IPS-18c (cell line): ENCODE measurements around the gene SAMSN1.

ENCODE experiments used
- H3K4me3 ChIP-seq: 2 replicates; pipeline ENCODE4 v1.7.0; 2013; ENCODE audit warnings: low read depth, mild to moderate bottlenecking, low read length, moderate library complexity; ENCODE audit not compliant: insufficient read depth
- H3K9me3 ChIP-seq: one replicate; pipeline ENCODE4 v1.6.1; 2013; ENCODE audit warnings: mild to moderate bottlenecking, low read length, moderate library complexity; ENCODE audit not compliant: control insufficient read depth, insufficient read depth

The SAMSN1 gene

DNA sequence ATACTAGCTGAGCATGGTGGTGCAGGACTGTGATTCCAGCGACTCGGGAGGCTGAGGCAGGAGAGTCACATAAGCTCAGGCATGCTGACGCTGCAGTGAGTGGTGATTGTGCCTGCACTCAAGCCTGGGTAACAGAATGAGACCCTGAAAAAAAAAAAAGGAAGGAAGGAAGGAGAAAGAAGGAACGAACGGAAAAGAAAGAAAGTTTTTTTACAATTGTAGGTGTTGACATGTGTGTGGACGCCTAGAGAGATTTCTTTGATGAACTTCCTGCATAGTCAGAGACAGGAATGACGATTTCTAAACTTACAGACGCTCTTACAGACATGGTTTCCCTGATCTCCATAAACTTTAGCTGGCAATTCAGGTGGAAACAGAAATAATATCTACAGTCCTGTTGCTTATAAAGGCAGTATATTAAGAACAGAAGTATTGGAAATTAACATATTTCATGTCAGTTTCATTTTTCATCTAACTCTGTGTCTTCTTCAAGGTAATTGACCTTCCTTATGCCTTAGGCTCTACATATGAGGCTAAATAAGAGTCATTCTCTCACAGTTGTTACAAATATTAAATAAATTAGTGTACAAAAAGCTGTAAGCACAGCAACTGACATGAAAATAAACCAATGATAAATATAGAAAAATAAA lies 4.1 kb downstream of the SAMSN1 start:
- no peak overlapping the region for H3K4me3 ChIP-seq
- no peaks in the 10 kb centered on the region for H3K9me3 ChIP-seq

DNA sequence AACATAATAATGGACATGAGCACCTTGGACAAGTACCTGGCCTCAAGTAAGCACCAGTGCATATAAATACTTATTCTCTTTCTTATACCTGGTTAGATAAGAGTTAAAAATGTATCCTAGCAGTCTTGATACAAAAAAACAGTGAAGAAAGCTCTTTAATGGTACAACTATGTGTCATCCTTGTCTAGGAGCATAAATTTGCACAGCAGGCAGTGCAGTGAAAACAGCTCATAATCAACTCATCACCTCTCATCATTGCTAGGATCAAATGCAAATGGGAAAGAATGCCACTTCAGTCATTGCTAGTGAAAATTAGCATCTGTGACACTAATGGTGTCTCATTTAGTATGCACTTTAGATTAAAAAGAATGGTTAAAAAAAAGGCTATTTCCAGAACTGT lies 7.6 kb downstream of the SAMSN1 start:
- Histone ChIP-seq H3K9me3 (no peaks in the 10 kb centered on the region), H3K4me3 (no peak overlapping the region)

DNA sequence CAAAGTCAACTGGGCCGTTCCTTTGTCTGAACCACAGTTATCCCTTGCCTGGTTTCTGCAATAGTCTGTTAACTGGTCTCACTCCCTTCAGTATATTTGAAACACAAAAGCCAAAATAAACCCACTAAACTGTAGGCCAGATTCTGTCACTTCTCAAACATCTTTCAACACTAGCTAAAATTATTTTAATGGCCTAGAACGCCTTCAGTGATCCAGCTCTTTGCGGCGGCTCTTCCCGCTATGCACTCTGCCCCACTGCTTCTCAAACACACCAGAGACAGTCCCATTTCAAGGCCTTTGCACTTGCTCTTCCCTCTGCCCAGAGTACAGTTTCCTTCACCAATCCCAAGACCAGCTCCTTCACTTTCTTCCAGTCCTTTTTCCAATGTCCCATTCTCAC lies 9.2 kb downstream of the SAMSN1 start:
- no peak overlapping the region for H3K4me3 ChIP-seq
- H3K9me3 ChIP-seq = no peaks in the 10 kb centered on the region

DNA sequence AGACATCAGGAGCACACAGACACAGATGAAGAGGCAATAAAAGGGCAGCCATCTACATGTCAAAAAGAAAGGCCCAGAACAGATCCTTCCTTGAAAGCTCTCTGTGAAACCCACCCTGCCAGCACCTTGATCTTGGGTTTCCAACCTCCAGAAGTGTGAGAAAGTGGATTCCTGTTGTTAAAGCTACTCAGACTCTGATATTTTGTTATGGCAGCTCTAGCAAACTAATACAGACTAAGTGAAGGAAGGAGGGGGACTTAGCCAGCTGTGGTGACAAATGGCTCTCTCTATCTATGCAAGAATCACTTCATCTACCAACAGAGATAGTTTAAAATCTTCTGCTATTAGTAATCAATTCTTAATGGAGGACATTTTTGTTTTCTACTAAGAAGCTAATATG lies 10.4 kb downstream of the SAMSN1 start:
- H3K4me3 ChIP-seq = no peak overlapping the region
- H3K9me3 ChIP-seq = no peaks in the 10 kb centered on the region

DNA sequence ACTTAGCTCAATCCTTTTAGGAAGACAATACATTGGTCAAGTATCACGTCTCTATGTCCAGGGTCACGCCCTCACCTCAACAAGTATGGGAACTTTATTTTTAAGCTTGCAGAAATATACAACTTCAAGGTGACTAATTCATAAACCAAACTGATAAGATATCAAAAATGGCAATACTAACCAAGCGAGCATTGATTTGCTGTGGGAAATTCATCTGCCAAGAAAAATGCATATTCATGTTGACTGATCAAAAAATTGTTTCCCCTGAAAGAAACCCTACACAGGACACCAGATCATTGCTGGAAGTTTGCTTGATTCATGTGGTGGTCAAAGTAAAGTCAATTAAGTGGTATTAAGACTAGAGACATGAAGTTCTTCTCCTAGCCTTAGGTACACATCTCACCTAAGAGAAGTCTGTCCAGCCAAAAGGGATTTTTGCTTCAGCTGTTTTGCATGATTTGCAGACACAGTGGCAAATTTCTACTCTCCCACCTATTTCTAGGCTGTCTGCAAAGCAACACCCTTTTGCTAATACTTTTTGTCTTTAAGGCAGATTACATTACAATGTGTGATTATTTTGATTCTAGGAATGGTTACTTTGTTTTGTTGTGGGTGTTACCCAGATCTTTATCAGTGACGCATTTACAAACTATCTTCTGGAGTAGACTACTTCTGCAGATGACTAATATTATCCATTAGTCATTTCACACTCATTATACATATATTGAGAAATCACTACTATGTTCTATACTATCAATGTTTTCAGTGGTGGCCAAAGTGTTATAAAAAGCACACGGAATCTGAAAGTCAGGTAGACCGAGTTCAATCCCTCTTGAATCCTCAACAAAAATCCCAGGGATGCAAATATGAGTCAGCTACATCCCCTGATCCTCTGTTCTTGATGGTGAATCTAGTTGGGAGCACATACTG lies 12.4 kb downstream of the SAMSN1 start:
- no peaks in the 10 kb centered on the region for H3K9me3 ChIP-seq
- H3K4me3 ChIP-seq = no peak overlapping the region

DNA sequence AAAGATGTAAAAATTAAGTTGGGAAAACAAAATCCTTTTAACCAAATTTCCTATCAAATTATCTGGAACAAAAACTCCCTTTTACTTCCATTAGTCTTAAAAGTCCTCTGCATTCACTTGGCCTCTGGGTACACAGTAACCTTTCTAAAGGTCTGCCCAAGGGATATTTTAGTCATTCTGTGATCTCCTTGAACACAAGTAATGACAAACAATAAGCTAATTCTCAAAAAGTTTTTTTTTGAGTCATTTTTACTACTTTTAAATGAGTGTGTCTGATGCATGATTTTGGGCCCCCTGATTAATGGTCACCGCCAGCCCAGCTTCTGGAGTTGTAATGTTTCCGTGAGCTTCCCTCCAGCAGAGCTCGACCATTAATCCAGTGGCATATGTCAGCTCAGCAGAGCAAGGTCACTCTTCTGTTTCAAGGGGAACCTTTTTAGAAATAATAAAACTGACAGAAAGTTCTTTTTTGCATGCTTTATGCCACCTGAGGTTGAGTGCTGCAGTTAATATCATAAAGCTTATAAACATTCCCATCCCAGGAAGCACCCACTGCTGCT lies 14.3 kb downstream of the SAMSN1 start:
- no peaks in the 10 kb centered on the region for H3K9me3 ChIP-seq
- H3K4me3 ChIP-seq = no peak overlapping the region

DNA sequence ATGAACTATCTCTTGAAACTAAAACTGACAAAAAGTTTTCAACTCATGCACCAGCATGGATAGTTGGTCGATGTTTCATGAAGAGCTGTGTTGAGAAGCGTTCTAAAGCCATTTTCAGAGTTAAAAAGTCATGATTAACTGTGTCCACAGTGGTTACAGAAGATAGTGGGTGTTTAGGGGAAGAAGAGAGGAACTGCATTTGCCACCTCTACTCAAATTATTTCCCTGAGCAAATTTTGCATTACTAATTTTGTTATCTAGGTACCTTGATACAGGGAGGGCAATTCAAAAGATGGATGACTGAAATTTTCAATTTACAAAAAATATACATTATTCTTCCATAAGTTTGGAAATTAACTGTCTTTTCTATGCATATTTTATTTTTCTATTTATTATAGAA lies 15.5 kb downstream of the SAMSN1 start:
- H3K4me3 ChIP-seq = no peak overlapping the region
- H3K9me3 ChIP-seq = no peaks in the 10 kb centered on the region

DNA sequence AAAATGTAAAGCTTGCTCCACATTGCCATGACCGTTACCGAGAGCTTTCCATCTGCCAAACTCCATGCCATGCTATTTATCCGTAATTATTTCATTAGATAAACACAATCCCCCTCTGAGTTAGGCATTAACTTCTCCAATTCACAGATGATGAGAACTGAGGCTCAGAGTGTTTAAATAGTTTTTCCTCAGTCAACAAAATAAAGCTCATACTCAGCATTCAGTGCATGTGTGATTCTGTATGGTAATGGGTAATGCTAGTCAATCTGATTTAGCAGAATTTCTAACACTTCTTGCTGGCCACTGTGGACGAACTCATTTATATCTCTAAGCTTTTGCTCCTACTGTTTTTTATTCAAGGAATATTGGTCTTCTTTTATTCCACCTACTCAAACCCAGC lies 17.3 kb downstream of the SAMSN1 start:
- Histone ChIP-seq H3K4me3 (no peak overlapping the region), H3K9me3 (no peaks in the 10 kb centered on the region)

DNA sequence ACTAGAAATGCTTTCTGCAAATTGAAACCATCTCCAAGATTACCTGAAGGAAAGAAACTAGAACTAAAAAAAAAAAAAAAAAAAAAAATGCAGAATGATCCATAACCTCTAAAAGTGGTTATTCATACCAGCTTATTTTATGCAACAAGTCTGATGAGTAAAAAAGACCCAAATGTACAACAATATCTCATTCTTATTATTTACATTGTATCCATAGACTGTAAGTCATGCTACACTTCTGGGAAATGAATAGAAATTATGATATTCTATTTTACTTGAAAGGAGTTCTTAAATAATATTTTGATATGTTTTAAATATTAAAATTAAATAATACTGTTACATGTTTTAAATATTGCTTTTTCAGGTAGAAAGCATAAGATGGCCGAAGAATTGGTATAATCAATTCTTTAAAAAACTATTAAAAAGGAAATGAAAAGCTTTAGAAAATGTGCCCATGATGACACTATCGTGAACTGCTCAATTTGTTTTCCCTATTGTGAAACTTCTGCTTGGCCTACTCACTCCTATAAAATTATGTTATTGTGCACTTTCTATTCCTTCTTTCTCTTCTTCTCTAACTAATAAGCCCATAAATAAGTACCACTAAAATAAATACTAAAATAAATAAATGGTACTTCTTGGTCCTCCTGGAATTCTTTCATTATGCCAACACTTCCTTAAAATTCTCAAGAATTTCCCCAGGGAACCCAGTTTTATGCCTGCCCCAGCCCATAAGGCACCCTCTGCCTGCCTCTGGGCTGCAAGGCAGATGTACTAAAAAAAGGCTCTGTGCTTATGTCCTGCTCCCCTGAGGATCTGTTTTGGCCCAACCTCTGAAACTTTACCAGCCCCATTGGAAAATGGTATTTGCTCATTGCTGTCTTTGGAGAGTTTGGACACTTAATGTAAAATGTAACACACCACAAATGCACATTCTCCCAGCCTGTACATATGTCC lies 18.1 kb downstream of the SAMSN1 start:
- Histone ChIP-seq H3K9me3 (no peaks in the 10 kb centered on the region), H3K4me3 (no peak overlapping the region)

DNA sequence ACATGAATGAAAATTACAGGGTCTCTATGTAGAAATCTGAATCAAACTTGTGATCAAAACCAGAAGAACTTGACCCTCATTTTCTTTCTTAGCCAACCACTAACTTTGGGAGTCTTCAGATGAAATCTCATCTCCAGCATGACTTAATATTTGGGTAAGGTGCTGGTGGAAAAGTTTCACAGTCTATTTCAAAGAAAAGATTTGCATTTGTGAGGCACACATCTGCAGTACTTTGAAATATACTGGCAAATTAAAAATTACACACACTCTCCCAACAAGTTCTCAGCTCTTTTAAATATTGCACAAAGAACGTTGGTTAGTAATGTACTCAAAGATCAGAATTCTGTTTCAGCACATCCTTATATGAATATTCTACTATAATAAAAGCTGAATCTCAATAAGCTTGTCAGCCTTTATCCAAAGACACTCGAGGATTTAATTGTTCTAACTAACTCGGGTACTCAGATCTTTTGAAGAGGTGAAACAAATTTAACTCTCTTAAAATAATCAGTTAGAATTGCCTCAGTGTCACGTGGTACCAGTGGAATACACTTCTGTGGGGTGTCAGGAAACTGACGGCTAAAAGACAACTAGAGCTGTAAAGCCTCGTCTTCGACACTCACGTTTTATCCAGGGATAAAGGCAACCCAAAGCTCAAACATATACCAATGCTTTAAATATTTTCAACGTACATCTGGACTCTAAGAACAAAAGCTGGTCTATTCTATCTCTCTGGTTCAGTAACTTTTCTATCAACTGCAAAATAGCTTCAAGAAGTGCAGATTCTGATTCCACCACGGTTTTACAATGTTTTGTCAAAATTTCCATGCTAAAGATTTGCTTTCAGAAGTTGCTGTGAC lies 19.0 kb downstream of the SAMSN1 start:
- H3K9me3 ChIP-seq = no peaks in the 10 kb centered on the region
- H3K4me3 ChIP-seq = no peak overlapping the region

DNA sequence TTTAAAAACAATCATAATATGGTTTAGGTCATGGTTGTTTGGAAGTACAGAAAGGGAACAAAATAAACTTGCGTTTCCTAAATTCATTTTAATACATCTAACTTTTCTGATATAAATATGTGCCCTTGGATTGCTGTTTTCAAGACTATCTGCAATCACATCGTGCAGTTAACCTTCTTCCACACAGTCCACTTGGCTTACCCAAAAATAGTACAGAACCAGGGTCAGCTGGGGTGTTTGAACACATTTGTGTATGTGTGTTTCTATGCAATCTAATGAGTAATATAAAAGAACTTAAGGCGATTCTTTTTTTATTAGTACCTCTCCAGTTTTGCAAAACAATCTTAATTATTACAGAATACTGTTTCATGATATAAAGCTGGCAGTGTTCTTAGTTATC lies 19.9 kb downstream of the SAMSN1 start:
- no peaks in the 10 kb centered on the region for H3K9me3 ChIP-seq
- no peak overlapping the region for H3K4me3 ChIP-seq

DNA sequence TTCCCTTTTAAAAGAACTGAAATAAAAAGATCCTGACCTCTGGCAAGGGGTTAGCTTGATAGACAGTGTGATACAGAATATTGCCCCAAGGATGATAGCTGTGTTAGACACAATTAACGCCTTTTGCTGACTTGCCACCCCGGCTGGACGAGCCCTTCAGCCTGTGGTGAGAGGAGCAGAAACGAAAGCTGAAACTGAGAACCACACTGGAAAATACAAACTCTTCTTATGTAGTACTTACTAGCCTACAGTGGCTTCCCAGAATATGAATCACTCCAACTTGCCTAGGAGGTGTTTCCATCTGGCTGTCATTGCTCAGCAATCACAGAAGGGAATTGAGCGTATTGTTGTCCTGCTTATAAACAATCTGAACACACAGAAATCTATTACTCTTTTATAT lies 22.9 kb downstream of the SAMSN1 start:
- H3K4me3 ChIP-seq = no peak overlapping the region
- no peaks in the 10 kb centered on the region for H3K9me3 ChIP-seq

DNA sequence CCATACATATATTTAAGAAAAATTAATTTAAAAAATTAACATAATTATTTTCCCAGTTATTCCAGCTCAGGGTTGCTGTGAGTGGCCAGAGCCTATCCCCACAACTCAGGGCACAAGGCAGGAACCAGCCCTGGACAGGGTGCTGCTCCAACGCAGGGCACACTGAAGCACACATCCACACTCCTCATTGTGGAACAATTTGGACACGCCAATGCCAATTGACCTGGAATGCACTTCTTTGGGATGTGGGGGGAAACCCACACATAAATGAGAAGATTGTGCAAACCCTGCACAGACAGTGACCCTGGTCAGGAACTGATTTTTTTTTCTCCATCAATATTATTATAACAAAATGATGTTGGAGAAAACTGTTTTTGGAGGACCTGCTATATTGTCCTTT lies 23.4 kb downstream of the SAMSN1 start:
- H3K4me3 ChIP-seq = no peak overlapping the region
- no peaks in the 10 kb centered on the region for H3K9me3 ChIP-seq

DNA sequence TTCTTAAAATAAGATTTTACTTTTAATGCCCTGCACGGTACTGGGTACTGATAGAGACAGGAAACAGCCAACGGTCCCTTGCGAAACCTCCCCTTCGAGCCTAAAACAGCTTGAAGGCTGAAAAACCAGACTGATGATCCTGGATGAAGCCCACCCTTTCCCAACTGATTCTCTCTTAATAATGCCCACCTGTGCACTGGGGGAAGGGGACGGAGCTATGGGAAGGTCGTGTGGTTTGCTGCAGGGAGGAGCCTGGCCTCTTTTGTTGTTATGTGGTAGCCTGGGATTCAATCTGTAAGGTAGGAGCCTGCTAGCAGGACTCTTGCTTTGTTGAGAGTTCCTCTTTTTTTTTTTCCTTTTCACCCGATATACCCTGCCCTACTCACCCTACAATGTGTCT lies 25.6 kb downstream of the SAMSN1 start:
- no peaks in the 10 kb centered on the region for H3K9me3 ChIP-seq
- no peak overlapping the region for H3K4me3 ChIP-seq

DNA sequence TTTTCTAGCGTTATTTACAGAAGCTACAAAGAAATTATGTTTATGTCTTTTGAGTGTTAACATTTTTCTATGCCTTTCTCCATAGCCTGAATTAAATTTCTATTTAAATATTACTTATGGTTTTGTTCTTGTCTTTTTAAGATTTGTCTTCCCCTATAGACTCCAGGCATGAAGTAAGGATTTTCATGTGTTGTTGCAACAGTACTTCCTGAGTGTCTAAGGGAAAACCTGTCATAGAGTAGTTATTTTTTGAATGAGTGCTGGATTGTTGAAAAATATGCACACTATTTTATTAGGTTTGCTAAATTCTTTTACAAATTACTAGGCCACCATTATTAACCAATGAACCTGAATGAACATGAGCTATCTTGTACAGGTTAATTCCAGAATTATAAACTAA lies 27.1 kb downstream of the SAMSN1 start:
- no peak overlapping the region for H3K4me3 ChIP-seq
- H3K9me3 ChIP-seq = no peaks in the 10 kb centered on the region

DNA sequence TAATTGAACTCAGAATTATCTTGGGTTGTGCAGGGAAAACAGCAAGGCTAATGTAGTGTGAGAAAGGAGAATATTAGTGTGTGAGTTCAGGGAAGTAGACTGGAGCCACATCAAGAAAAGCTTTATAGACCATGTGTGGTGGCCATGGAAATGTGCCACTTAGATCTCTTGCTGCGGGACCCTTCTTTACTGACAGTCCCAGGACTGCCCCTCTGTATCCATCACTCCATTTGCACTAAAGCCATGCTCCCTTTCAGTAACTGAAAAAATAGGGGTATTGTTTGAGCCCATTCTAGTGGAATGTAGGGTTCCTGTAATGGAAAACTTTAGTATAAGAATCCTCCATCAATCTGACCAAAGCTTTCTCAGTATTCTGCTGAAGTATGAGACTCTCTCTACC lies 32.3 kb downstream of the SAMSN1 start:
- H3K9me3 ChIP-seq = no peaks in the 10 kb centered on the region

More for the DNA sequence above, 32.3 kb downstream of the SAMSN1 start:
- H3K4me3 ChIP-seq = no peak overlapping the region
